ENCODE data around the gene SULT1C3. TPM values are rescaled to one million over a fixed set of nuclear protein-coding genes. Genes with fewer than 3 reads are reported as not detected.
"Not testable (repeated sequence)": the region's sequence is repeated elsewhere in the genome, so short reads cannot be mapped to it uniquely, and the experiment has no call there.

The SULT1C3 gene
- total RNA-seq, 1 donor from 2014 or later, result not detected

DNA sequence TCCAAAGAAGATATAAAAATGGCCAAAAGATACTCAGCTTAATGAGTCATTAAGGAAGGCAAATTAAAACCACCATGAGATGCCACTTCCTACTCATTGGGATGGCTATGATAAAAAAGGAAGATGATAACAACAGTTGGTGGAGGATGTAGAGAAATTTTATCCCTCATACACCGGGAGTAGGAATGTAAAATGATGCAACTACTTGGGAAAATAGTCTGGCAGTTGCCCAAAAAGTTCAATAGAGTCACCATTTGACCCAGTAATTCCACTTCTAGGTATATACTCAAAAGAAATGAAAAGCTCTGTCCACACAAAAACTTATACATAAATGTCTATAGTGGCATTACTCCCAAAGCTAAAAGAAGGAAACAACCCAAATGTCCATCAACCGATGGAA is 38.9 kb downstream of the SULT1C3 start:
- Mint-ChIP-seq H3K36me3 (ENCODE audit: low read depth) (no peaks in the 10 kb centered on the region), H3K27ac (no peak overlapping the region), H3K9me3 (peaks cover 3% of the 10 kb centered on the region), H3K4me1 (no peaks in the 10 kb centered on the region), H3K27me3 (no peaks in the 10 kb centered on the region), H3K4me3 (no peak overlapping the region)
- DNase-seq (no peak), ATAC-seq (ENCODE audit: low read depth) (no peak)
- no peak for TF ChIP-seq CTCF (IDR thresholded peaks at IDR 0.05)
- intact Hi-C loops (cut with micrococcal nuclease), result no loop called here
- CTCF ChIA-PET, result no interaction called here
- POLR2A ChIA-PET, result no interaction called here

DNA sequence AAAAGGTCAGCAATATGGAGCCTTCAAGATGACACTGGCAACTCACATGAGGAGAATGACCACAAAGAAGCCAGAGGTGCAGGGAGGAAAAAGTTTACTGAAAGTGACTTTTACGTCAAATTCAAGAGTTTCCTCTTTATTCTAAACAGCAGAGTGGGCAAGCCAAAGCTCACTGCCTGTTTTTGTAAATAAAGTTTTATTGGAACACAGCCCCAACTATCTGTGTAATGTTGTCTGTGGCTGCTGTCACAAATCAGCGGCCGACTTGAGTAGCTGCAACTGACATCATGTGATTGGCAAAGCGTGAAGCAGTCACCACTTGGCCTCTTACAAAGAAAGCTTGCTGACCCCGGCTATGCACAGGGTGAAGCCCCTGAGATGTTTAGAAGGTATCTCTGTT is 39.7 kb downstream of the SULT1C3 start:
- TF ChIP-seq CTCF (IDR thresholded peaks at IDR 0.05), result no peak
- H3K27ac Mint-ChIP-seq, result no peak overlapping the region
- no peaks in the 10 kb centered on the region for H3K4me1 Mint-ChIP-seq
- ATAC-seq (ENCODE audit: low read depth), result no peak
- peaks cover 3% of the 10 kb centered on the region for H3K9me3 Mint-ChIP-seq
- H3K36me3 Mint-ChIP-seq (ENCODE audit: low read depth), result no peaks in the 10 kb centered on the region
- no peak overlapping the region for H3K4me3 Mint-ChIP-seq
- intact Hi-C loops (cut with micrococcal nuclease), result no loop called here
- DNase-seq, result no peak
- CTCF ChIA-PET, result no interaction called here
- POLR2A ChIA-PET, result no interaction called here
- H3K27me3 Mint-ChIP-seq, result no peaks in the 10 kb centered on the region

DNA sequence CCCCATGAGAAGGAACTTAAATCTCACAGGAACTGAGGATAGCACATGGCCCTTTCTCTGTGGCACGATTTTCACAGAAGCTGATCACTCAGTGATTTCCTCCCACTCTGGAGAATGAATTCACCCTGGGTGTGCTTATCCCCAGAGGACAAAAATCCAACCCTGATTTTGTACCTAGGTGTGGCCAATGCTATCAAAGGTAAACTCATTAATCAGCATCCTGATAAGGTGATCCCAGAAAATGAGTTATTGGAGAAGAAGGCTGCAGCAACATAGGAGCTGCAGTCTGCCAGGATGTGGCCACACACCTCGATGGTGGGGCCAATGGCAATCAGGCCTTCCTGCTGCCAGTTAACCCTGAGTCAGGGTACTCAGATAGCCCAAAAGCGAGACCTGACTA is 40.7 kb downstream of the SULT1C3 start:
- intact Hi-C loops (cut with micrococcal nuclease), result no loop called here
- CTCF ChIA-PET, result no interaction called here
- DNase-seq (no peak), ATAC-seq (ENCODE audit: low read depth) (no peak)
- Mint-ChIP-seq H3K4me3 (no peak overlapping the region), H3K9me3 (no peaks in the 10 kb centered on the region), H3K36me3 (ENCODE audit: low read depth) (no peaks in the 10 kb centered on the region), H3K27ac (no peak overlapping the region), H3K27me3 (peaks cover 3% of the 10 kb centered on the region), H3K4me1 (no peaks in the 10 kb centered on the region)
- TF ChIP-seq CTCF (IDR thresholded peaks at IDR 0.05), result no peak
- POLR2A ChIA-PET, result no interaction called here

GRCh38 chr2:108284566-108284965 is 44.8 kb downstream of the SULT1C3 start:
- DNase-seq; ATAC-seq (ENCODE audit: low read depth); H3K27ac Mint-ChIP-seq; H3K4me1 Mint-ChIP-seq; H3K4me3 Mint-ChIP-seq; H3K9me3 Mint-ChIP-seq; CTCF ChIA-PET; H3K27me3 Mint-ChIP-seq; POLR2A ChIA-PET; H3K36me3 Mint-ChIP-seq (ENCODE audit: low read depth); intact Hi-C loops (cut with micrococcal nuclease): not testable (repeated sequence)

DNA sequence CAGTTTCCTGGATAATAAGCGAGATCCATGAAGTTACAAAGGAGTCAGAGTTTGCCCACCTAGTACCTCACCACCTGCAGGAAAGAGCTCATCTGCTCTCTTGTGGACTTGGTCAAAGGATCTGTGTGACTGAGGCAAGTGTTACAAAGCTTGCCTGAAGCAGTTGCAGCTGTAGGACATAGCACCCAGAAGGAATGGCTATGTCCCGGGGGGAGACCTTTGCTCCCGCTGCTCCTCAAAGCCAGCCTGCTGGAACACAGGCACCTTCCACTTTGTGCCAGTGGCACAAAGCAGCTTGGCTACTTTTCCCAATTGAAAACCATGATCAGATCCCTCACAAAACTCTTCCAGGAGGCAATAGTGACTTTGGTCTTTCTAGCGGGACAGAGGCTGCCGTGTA is 45.8 kb downstream of the SULT1C3 start:
- intact Hi-C loops (cut with micrococcal nuclease), result no loop called here
- Mint-ChIP-seq H3K36me3 (ENCODE audit: low read depth) (no peaks in the 10 kb centered on the region), H3K9me3 (no peaks in the 10 kb centered on the region), H3K27me3 (peaks cover 3% of the 10 kb centered on the region), H3K27ac (no peak overlapping the region), H3K4me3 (no peak overlapping the region), H3K4me1 (no peaks in the 10 kb centered on the region)
- ChIA-PET POLR2A (no interaction called here), CTCF (no interaction called here)
- DNase-seq (no peak), ATAC-seq (ENCODE audit: low read depth) (no peak)
- TF ChIP-seq CTCF (IDR thresholded peaks at IDR 0.05), result no peak

DNA sequence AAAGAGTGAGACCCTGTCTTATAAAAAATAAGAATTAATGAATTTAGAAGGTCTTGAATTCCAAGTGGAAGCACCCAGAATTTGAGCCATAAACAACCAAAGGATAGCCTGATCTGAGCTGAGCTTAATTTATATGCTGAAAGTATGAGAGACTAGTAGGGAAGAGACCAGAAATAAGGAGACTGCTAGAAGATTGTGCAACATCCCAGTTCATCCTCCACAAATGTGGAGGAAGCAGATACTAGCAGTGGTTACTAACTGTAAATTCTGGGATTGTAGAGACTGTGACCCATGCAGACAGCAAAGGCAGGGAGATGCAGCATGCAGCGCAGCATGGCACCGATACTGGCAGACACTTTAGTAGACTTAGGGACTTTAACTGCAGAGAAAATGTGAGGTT is 47.4 kb downstream of the SULT1C3 start:
- H3K9me3 Mint-ChIP-seq, result no peaks in the 10 kb centered on the region
- H3K27ac Mint-ChIP-seq, result no peak overlapping the region
- TF ChIP-seq CTCF (IDR thresholded peaks at IDR 0.05), result no peak
- no peak overlapping the region for H3K4me3 Mint-ChIP-seq
- intact Hi-C loops (cut with micrococcal nuclease), result no loop called here
- ChIA-PET CTCF (no interaction called here), POLR2A (no interaction called here)
- H3K27me3 Mint-ChIP-seq, result peaks cover 3% of the 10 kb centered on the region
- H3K4me1 Mint-ChIP-seq, result no peaks in the 10 kb centered on the region
- H3K36me3 Mint-ChIP-seq (ENCODE audit: low read depth), result no peaks in the 10 kb centered on the region
- no peak for ATAC-seq (ENCODE audit: low read depth)
- no peak for DNase-seq
